ENCODE data around the gene SETD3. TPM values are rescaled to one million over a fixed set of nuclear protein-coding genes. Genes with fewer than 3 reads are reported as not detected.

SETD3 gene
- total and polyA plus RNA-seq, 2 of the 8 experiments (the other 6 are each of a cell fraction or from before 2014, with no cell fraction given) = 24.0 to 64.0 TPM

GRCh38 chr14:99349721-99350495 lies 130.8 kb downstream of the SETD3 start:
- no peak overlapping the region for H3K27ac ChIP-seq (ENCODE audit: low read depth, low read length)
- no peak overlapping the region for H2BK15ac ChIP-seq (ENCODE audit: low read length)
- no peak overlapping the region for H3K4ac ChIP-seq (replicated peaks; ENCODE audit: insufficient read length, low read depth, low read length)
- no peaks in the 10 kb centered on the region for H3K23me2 ChIP-seq (ENCODE audit: low read depth, low read length)
- H3K4me1 ChIP-seq (replicated peaks in 1 of 4; ENCODE audit: control insufficient read depth in 3 of 4, insufficient read depth in 4 of 4, low read length in 3 of 4) = no peaks in the 10 kb centered on the region; a peak in 1 of 7 replicates
- H3K4me2 ChIP-seq (ENCODE audit: insufficient read depth in 1 of 2, low read depth in 2 of 2, low read length in 2 of 2) = no peak overlapping the region
- WGBS, 2 experiments (ENCODE audit: extremely low coverage in 1 of 2, insufficient coverage in 1 of 2, insufficient read length in 1 of 2, insufficient replicate concordance in 2 of 2, low coverage in 1 of 2, low lambda C conversion rate in 2 of 2, missing lambda C conversion rate in 1 of 2) = 85% methylated on average over 13 of the region's 13 CpGs; no CpG with 5 or more reads in 1 of the 2 experiments
- H3K14ac ChIP-seq (ENCODE audit: insufficient read length) = no peak overlapping the region
- no peaks in the 10 kb centered on the region for H3K79me1 ChIP-seq (ENCODE audit: low read depth, low read length)
- H2BK20ac ChIP-seq (ENCODE audit: low read length) = peak overlapping the region; percentile 48; the same call in 1 of the 2 replicates
- H3K23ac ChIP-seq (ENCODE audit: insufficient read length) = no peak overlapping the region
- H2AK5ac ChIP-seq (ENCODE audit: low read depth, low read length) = no peak overlapping the region
- FAIRE-seq = no peak
- H4K5ac ChIP-seq (ENCODE audit: insufficient read length, low read depth, low read length) = no peak overlapping the region
- no peaks in the 10 kb centered on the region for H3K9me3 ChIP-seq (ENCODE audit: insufficient read depth in 2 of 2, low read depth in 1 of 2, low read length in 1 of 2)
- H4K8ac ChIP-seq (ENCODE audit: extremely low read depth, insufficient read depth, low read length) = 0 out of 2 replicates have a peak overlapping the region, but pooled peaks have one; percentile 4
- H2AFZ ChIP-seq (ENCODE audit: low read length) = no peak overlapping the region
- DNase-seq (ENCODE audit: low read depth in 1 of 2, low spot score in 2 of 2) = no peak
- no peak overlapping the region for H2BK12ac ChIP-seq (ENCODE audit: low read depth, low read length)
- H3K79me2 ChIP-seq (ENCODE audit: control insufficient read depth in 1 of 2, insufficient read depth in 2 of 2, low read length in 2 of 2) = no peaks in the 10 kb centered on the region
- no peak overlapping the region for H2BK5ac ChIP-seq (ENCODE audit: low read depth, low read length)
- no peaks in the 10 kb centered on the region for H4K20me1 ChIP-seq (replicated peaks in 1 of 2; ENCODE audit: control insufficient read depth in 1 of 2, insufficient read depth in 2 of 2, low read length in 2 of 2)
- no peaks in the 10 kb centered on the region for H3K36me3 ChIP-seq (ENCODE audit: control insufficient read depth in 2 of 4, insufficient read depth in 4 of 4, low read length in 3 of 4)
- no peak overlapping the region for H3K56ac ChIP-seq (replicated peaks; ENCODE audit: insufficient read length, low read depth, low read length)
- no peak overlapping the region for H4K91ac ChIP-seq (replicated peaks; ENCODE audit: insufficient read length, low read length)
- H2BK120ac ChIP-seq (replicated peaks; ENCODE audit: low read depth, low read length) = no peak overlapping the region
- no peak overlapping the region for H3K9ac ChIP-seq (replicated peaks in 1 of 4; ENCODE audit: extremely low read depth in 1 of 4, low read depth in 3 of 4, low read length in 3 of 4)
- H3K18ac ChIP-seq (ENCODE audit: extremely low read depth, low read length) = no peak overlapping the region
- no peak overlapping the region for H3K4me3 ChIP-seq (ENCODE audit: extremely low read depth in 1 of 4, insufficient read depth in 2 of 4, low read depth in 3 of 4, low read length in 4 of 4)
- ChIA-PET POLR2A (ENCODE audit: partially characterized antibody) (no interaction called here), CTCF (ENCODE audit: partially characterized antibody) (interaction anchor here (2.0 to 2.1 kb wide), 2 partner anchors 30 to 39 kb away, joined by 5 read pairs; no protein-coding TSS in a partner anchor)
- no peaks in the 10 kb centered on the region for H3K27me3 ChIP-seq (replicated peaks in 1 of 4; ENCODE audit: control insufficient read depth in 3 of 4, extremely low read depth in 1 of 4, insufficient read depth in 3 of 4, low read length in 3 of 4)
- TF ChIP-seq E2F6 (IDR thresholded peaks at IDR 0.05) = no peak
- TF ChIP-seq RBBP5 (IDR thresholded peaks at IDR 0.05; ENCODE audit: borderline replicate concordance, low read depth, low read length) = no peak
- no peak for TF ChIP-seq HDAC6 (IDR thresholded peaks at IDR 0.05; ENCODE audit: low read depth, low read length)

Data from H1 (cell line).